GM12878 (cell line): Measurements from ENCODE around the gene AGPAT2. TPM values are rescaled to one million over a fixed set of nuclear protein-coding genes. Genes with fewer than 3 reads are reported as not detected.

ENCODE experiments used
- ATAC-seq: fragments of 200-7000 bp; cut with Tn5 transposase; 3 replicates; pipeline ENCODE4 v1.9.1; 2020; ENCODE audit warnings: mild to moderate bottlenecking, moderate library complexity
- BruUV-seq: library from RNA; stranded (reverse); fragments of 400-500 nt; replicated peaks from 2 replicates; lab custom pipeline; 2021; lab: Mats Ljungman, UMichigan
- CTCF ChIA-PET: fragments of 300-600 bp; sonication (Branson Sonifier 250); formaldehyde crosslinking; extraction: SDS; loops from one replicate; lab custom pipeline; 2021; ENCODE audit warnings: inconsistent platforms; lab: Yijun Ruan, JAX
- POLR2A ChIA-PET: fragments of 350-600 bp; formaldehyde crosslinking; extraction: SDS; loops from one replicate; lab custom pipeline; 2021; ENCODE audit warnings: inconsistent platforms; lab: Charles Lee
- RAD21 ChIA-PET: fragments of 300-600 bp; sonication (Branson Sonifier 250); formaldehyde crosslinking; loops from one replicate; lab custom pipeline; 2023; ENCODE audit warnings: antibody characterized with exemption; ENCODE audit not compliant: unreplicated experiment; lab: Charles Lee
- SMC1A ChIA-PET: fragments of 300-600 bp; sonication (Branson Sonifier 250); formaldehyde crosslinking; loops from one replicate; lab custom pipeline; 2023; ENCODE audit not compliant: unreplicated experiment, uncharacterized antibody; lab: Charles Lee
- DNase-seq: peaks from one replicate; pipeline ENCODE4 v3.0.0-alpha.2; 2011; ENCODE audit warnings: low read depth, low spot score
- FAIRE-seq: peaks from 3 replicates; lab custom pipeline; 2011; peaks lifted over from hg19 to GRCh38; lab: Jason Lieb, UNC
- H2AFZ ChIP-seq: 2 replicates; pipeline ENCODE4 v1.6.0; 2011; ENCODE audit warnings: low read depth, low read length, control low read depth; ENCODE audit not compliant: control insufficient read depth
- H3K27ac ChIP-seq: 2 replicates; pipeline ENCODE4 v1.5.1; 2011; ENCODE audit warnings: control low read depth; ENCODE audit not compliant: control insufficient read depth, insufficient read depth
- H3K27me3 ChIP-seq, 2 experiments: replicated peaks in 1 of 2; 2 replicates each; pipeline versions ENCODE4 v1.6.0 to v1.6.1; 2011; ENCODE audit warnings: low read length in 1 of 2; ENCODE audit not compliant: control insufficient read depth in 2 of 2, insufficient read depth in 2 of 2
- H3K36me3 ChIP-seq, 2 experiments: 2 replicates each; pipeline ENCODE4 v1.5.1; 2011; ENCODE audit warnings: low read length in 1 of 2; ENCODE audit not compliant: control insufficient read depth in 2 of 2, insufficient read depth in 2 of 2
- H3K4me1 ChIP-seq: 2 replicates; pipeline ENCODE4 v1.6.1; 2011; ENCODE audit warnings: mild to moderate bottlenecking, low read length, moderate library complexity, mixed read lengths; ENCODE audit not compliant: control insufficient read depth, insufficient read depth
- H3K4me2 ChIP-seq: 2 replicates; pipeline ENCODE4 v1.6.0; 2011; ENCODE audit warnings: control low read depth; ENCODE audit not compliant: control insufficient read depth, insufficient read depth
- H3K4me3 ChIP-seq: fragments of 200-600 bp; sonication (generic); 2 replicates; pipeline ENCODE4 v1.5.1; 2016
- H3K79me2 ChIP-seq: 2 replicates; pipeline ENCODE4 v1.6.0; 2011; ENCODE audit warnings: low read length; ENCODE audit not compliant: control insufficient read depth, insufficient read depth
- H3K9ac ChIP-seq: 2 replicates; pipeline ENCODE4 v1.8.0; 2011; ENCODE audit warnings: low read length, control low read depth, mixed read lengths; ENCODE audit not compliant: control insufficient read depth, insufficient read depth
- H3K9me3 ChIP-seq: replicated peaks from 3 replicates; pipeline ENCODE4 v1.5.1; 2011; ENCODE audit warnings: mild to moderate bottlenecking, low read length; ENCODE audit not compliant: control insufficient read depth, insufficient read depth
- H4K20me1 ChIP-seq: 2 replicates; pipeline ENCODE4 v1.6.0; 2011; ENCODE audit not compliant: control insufficient read depth, insufficient read depth
- ATF7 ChIP-seq: fragments of 450-650 bp; IDR thresholded peaks from 2 replicates; pipeline ENCODE4 v1.6.1; 2016; ENCODE audit warnings: low read depth, mild to moderate bottlenecking
- BACH1 ChIP-seq: fragments of 450-650 bp; IDR thresholded peaks from 2 replicates; pipeline ENCODE4 v1.6.1; 2017; ENCODE audit warnings: mild to moderate bottlenecking, borderline replicate concordance
- EZH2 ChIP-seq: IDR thresholded peaks from 2 replicates; pipeline ENCODE4 v1.6.1; 2012; ENCODE audit warnings: low read depth, mild to moderate bottlenecking, control low read depth, inconsistent platforms, low read length, borderline replicate concordance; ENCODE audit not compliant: control insufficient read depth
- PAX8 ChIP-seq: fragments of 450-650 bp; IDR thresholded peaks from 2 replicates; pipeline ENCODE4 v1.6.1; 2017; ENCODE audit warnings: mild to moderate bottlenecking, moderate library complexity
- SIX5 ChIP-seq: IDR thresholded peaks from 2 replicates; pipeline ENCODE4 v1.6.1; 2011; ENCODE audit warnings: mild to moderate bottlenecking, low read depth, low read length, moderate library complexity; ENCODE audit not compliant: severe bottlenecking
- SMC3 ChIP-seq: IDR thresholded peaks from 2 replicates; pipeline ENCODE4 v1.6.1; 2011; ENCODE audit warnings: low read length, improper control_type of control experiment, borderline replicate concordance
- TARDBP ChIP-seq: IDR thresholded peaks from 2 replicates; pipeline ENCODE4 v1.6.1; 2016; ENCODE audit warnings: borderline replicate concordance
- ZNF217 ChIP-seq: fragments of 450-650 bp; IDR thresholded peaks from 2 replicates; pipeline ENCODE4 v1.6.1; 2017; ENCODE audit warnings: antibody characterized with exemption, mild to moderate bottlenecking
- ZNF384 ChIP-seq: IDR thresholded peaks from 2 replicates; pipeline ENCODE4 v1.6.1; 2012; ENCODE audit warnings: low read depth, mild to moderate bottlenecking, low read length, improper control_type of control experiment, borderline replicate concordance
- WGBS: methylation state at CpG from one replicate; pipeline ENCODE4 v1.1.6; 2016; ENCODE audit warnings: low lambda C conversion rate; ENCODE audit not compliant: insufficient replicate concordance, insufficient coverage; ENCODE audit errors: missing lambda C conversion rate; 5-methylcytosine and 5-hydroxymethylcytosine counted together
- in situ Hi-C: fragments of 300-500 bp; cut with MboI; formaldehyde crosslinking; loops from 9 replicates; pipeline ENCODE4 v1.14.3; 2018; ENCODE audit warnings: mixed read lengths
- intact Hi-C: fragments of 100-400 bp; cut with micrococcal nuclease; formaldehyde crosslinking; loops from one replicate; pipeline ENCODE4 v1.14.2; 2022; ENCODE audit not compliant: unreplicated experiment
- polyA plus RNA-seq, 11 experiments: library from polyadenylated mRNA; depleted of rRNA in 4 of 11; unstranded in 6 of 11; stranded (reverse) in 5 of 11; fragments of >200 nt; fragmentation: Nextera tagmentation in 4 of 11; fragmentation: Illumina TruSeq in 1 of 11; extraction: Ambion mirVana in 4 of 11; extraction: Trizol in 1 of 11; gene quantifications; 1 replicate in 1 of 11; 2 replicates in 10 of 11; pipeline versions ENCODE4 v1.2.1 to v1.2.3, GENCODE V29; 2011 to 2016; ENCODE audit warnings: inconsistent platforms in 2 of 11, missing spikeins in 2 of 11, low read depth in 1 of 11
- total RNA-seq, 4 experiments: library from RNA; depleted of rRNA in 3 of 4; stranded (reverse); fragments of >200 nt in 3 of 4; fragmentation: Illumina TruSeq in 1 of 4; extraction: Trizol in 1 of 4; gene quantifications; 2 replicates each; pipeline versions ENCODE4 v1.2.1 to v1.2.3, GENCODE V29; 2013 to 2021
- TF ChIP-seq, protein P1 (sequence below): IDR thresholded peaks from 2 replicates; pipeline ENCODE4 v1.6.1; 2012; ENCODE audit warnings: low read length, inconsistent platforms
- TF ChIP-seq, protein P2 (sequence below): fragments of 150-350 bp; IDR thresholded peaks from 2 replicates; pipeline ENCODE4 v1.6.1; 2014; ENCODE audit warnings: mild to moderate bottlenecking, low read depth, low read length
- TF ChIP-seq, protein P3 (sequence below): fragments of 450-650 bp; IDR thresholded peaks from 2 replicates; pipeline ENCODE4 v1.6.1; 2016; ENCODE audit warnings: mild to moderate bottlenecking, moderate library complexity, borderline replicate concordance
- TF ChIP-seq, protein P4 (sequence below), 3 experiments: IDR thresholded peaks in 2 of 3; conservative IDR thresholded peaks in 1 of 3; 2 replicates each; pipeline ENCODE4 v1.5.1; 2011; ENCODE audit warnings: low read depth in 3 of 3, low read length in 3 of 3, mild to moderate bottlenecking in 3 of 3, control low read depth in 2 of 3, moderate library complexity in 2 of 3, inconsistent platforms in 1 of 3, mixed read lengths in 1 of 3; ENCODE audit not compliant: control insufficient read depth in 2 of 3, insufficient read depth in 1 of 3; ENCODE audit errors: extremely low read depth in 1 of 3

Gene AGPAT2
- total and polyA plus RNA-seq, 10 of the 15 experiments (the other 5 are each of a cell fraction or from before 2014, with no cell fraction given) = 0.10 to 28.5 (median 18.2) TPM

DNA sequence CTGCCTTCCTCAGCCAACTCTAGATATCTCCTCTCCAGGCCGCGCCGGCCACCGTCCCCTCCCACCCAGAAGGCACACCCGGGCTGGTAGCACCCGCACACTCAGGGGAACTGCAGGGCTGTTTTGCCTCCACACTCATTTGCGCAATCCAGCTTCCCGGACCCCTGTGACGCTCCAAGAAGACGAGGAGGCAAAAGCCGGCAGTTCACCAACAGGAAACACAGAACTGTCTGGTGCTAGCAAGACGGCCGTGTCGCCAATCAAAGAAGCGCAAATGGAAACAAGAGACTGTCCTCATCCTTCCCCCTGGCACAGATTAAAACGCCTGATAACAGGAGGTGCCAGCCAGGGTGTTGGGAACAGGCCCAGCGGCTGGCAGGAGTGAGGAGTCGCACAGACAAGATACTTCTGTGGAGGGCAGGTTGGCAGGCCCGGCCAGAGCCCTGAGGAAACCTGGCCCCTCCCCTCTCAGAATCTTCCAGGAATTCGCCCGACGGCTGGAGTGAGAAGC, 7.8 kb downstream of the AGPAT2 start (continued):
- no peak for TF ChIP-seq ZNF217

DNA sequence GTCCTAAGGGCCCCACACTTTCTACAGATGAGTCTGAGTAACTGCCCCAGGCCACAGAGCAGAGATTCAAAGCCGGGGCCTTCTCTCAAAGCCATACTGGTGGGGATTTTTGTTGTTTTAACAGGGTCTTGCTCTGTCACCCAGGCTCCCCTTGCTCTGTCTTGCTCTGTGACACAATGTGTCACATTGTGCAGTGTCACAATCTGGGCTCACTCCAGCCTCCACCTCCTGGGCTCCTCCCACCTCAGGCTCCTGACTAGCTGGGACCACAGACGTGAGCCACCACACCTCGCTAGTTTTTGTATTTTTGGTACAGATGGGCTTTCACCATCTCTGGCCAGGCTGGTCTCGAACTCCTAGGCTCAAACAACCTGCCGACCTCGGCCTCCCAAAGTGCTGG, 8.6 kb downstream of the AGPAT2 start:
- H3K9me3 ChIP-seq = no peaks in the 10 kb centered on the region
- H2AFZ ChIP-seq = no peak overlapping the region
- no peaks in the 10 kb centered on the region for H3K4me1 ChIP-seq
- POLR2A ChIA-PET = no interaction called here
- H4K20me1 ChIP-seq = no peaks in the 10 kb centered on the region; the same call in none of the 2 replicates
- FAIRE-seq (no peak), DNase-seq (no peak), ATAC-seq (no peak)
- no peaks in the 10 kb centered on the region for H3K79me2 ChIP-seq
- CTCF ChIA-PET = no interaction called here
- SMC1A ChIA-PET = no interaction called here
- BruUV-seq = no TSS peak
- WGBS = 59% methylated on average over 6 of the region's 6 CpGs
- H3K4me2 ChIP-seq = no peak overlapping the region
- H3K4me3 ChIP-seq = no peak overlapping the region
- no peaks in the 10 kb centered on the region; a peak in 1 of 4 replicates for H3K36me3 ChIP-seq
- no peak overlapping the region for H3K27ac ChIP-seq
- no peaks in the 10 kb centered on the region for H3K27me3 ChIP-seq
- RAD21 ChIA-PET = no interaction called here
- no peak overlapping the region for H3K9ac ChIP-seq
- in situ Hi-C loops = no loop called here
- intact Hi-C loops = no loop called here
- TF ChIP-seq ZNF384 (no peak), BACH1 (no peak), PAX8 (no peak), EZH2 (no peak), SIX5 (no peak), TARDBP (no peak), ATF7 (no peak), SMC3 (no peak)
- TF ChIP-seq, protein P1, sequence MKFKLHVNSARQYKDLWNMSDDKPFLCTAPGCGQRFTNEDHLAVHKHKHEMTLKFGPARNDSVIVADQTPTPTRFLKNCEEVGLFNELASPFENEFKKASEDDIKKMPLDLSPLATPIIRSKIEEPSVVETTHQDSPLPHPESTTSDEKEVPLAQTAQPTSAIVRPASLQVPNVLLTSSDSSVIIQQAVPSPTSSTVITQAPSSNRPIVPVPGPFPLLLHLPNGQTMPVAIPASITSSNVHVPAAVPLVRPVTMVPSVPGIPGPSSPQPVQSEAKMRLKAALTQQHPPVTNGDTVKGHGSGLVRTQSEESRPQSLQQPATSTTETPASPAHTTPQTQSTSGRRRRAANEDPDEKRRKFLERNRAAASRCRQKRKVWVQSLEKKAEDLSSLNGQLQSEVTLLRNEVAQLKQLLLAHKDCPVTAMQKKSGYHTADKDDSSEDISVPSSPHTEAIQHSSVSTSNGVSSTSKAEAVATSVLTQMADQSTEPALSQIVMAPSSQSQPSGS = no peak
- TF ChIP-seq, protein P2, sequence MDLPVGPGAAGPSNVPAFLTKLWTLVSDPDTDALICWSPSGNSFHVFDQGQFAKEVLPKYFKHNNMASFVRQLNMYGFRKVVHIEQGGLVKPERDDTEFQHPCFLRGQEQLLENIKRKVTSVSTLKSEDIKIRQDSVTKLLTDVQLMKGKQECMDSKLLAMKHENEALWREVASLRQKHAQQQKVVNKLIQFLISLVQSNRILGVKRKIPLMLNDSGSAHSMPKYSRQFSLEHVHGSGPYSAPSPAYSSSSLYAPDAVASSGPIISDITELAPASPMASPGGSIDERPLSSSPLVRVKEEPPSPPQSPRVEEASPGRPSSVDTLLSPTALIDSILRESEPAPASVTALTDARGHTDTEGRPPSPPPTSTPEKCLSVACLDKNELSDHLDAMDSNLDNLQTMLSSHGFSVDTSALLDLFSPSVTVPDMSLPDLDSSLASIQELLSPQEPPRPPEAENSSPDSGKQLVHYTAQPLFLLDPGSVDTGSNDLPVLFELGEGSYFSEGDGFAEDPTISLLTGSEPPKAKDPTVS = no peak
- TF ChIP-seq, protein P3, sequence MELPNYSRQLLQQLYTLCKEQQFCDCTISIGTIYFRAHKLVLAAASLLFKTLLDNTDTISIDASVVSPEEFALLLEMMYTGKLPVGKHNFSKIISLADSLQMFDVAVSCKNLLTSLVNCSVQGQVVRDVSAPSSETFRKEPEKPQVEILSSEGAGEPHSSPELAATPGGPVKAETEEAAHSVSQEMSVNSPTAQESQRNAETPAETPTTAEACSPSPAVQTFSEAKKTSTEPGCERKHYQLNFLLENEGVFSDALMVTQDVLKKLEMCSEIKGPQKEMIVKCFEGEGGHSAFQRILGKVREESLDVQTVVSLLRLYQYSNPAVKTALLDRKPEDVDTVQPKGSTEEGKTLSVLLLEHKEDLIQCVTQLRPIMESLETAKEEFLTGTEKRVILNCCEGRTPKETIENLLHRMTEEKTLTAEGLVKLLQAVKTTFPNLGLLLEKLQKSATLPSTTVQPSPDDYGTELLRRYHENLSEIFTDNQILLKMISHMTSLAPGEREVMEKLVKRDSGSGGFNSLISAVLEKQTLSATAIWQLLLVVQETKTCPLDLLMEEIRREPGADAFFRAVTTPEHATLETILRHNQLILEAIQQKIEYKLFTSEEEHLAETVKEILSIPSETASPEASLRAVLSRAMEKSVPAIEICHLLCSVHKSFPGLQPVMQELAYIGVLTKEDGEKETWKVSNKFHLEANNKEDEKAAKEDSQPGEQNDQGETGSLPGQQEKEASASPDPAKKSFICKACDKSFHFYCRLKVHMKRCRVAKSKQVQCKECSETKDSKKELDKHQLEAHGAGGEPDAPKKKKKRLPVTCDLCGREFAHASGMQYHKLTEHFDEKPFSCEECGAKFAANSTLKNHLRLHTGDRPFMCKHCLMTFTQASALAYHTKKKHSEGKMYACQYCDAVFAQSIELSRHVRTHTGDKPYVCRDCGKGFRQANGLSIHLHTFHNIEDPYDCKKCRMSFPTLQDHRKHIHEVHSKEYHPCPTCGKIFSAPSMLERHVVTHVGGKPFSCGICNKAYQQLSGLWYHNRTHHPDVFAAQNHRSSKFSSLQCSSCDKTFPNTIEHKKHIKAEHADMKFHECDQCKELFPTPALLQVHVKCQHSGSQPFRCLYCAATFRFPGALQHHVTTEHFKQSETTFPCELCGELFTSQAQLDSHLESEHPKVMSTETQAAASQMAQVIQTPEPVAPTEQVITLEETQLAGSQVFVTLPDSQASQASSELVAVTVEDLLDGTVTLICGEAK = no peak
- TF ChIP-seq, protein P4, sequence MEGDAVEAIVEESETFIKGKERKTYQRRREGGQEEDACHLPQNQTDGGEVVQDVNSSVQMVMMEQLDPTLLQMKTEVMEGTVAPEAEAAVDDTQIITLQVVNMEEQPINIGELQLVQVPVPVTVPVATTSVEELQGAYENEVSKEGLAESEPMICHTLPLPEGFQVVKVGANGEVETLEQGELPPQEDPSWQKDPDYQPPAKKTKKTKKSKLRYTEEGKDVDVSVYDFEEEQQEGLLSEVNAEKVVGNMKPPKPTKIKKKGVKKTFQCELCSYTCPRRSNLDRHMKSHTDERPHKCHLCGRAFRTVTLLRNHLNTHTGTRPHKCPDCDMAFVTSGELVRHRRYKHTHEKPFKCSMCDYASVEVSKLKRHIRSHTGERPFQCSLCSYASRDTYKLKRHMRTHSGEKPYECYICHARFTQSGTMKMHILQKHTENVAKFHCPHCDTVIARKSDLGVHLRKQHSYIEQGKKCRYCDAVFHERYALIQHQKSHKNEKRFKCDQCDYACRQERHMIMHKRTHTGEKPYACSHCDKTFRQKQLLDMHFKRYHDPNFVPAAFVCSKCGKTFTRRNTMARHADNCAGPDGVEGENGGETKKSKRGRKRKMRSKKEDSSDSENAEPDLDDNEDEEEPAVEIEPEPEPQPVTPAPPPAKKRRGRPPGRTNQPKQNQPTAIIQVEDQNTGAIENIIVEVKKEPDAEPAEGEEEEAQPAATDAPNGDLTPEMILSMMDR (IDR thresholded peaks at IDR 0.05 in 2 of 3, conservative IDR thresholded peaks at IDR 0.05 in 1 of 3; ENCODE audit: control insufficient read depth in 2 of 3, extremely low read depth in 1 of 3, insufficient read depth in 1 of 3, low read depth in 3 of 3, low read length in 3 of 3) = no peak
